Astrocyte of the spinal cord (primary cell): ENCODE measurements around the gene TPPP3.

ENCODE experiments used
- DNase-seq: peaks from one replicate; pipeline ENCODE4 v3.0.0; 2011; ENCODE audit warnings: low read depth, low spot score
- H3K4me3 ChIP-seq: 2 replicates; pipeline ENCODE4 v1.5.1; 2011; ENCODE audit warnings: low read depth, mild to moderate bottlenecking, low read length, moderate library complexity
- CTCF ChIP-seq: IDR thresholded peaks from 2 replicates; pipeline ENCODE4 v1.5.1; 2012; ENCODE audit warnings: low read depth, mild to moderate bottlenecking, low read length, inconsistent platforms
- in situ Hi-C: cut with HindIII; loops from 2 replicates; pipeline ENCODE4 v1.10.0; 2017; ENCODE audit warnings: low sequenced_read_pairs

TPPP3 gene

GRCh38 chr16:67426022-67426421 is 32.7 kb upstream of the TPPP3 start:
- no peak for DNase-seq
- no peak overlapping the region for H3K4me3 ChIP-seq
- in situ Hi-C loops, result no loop called here
- no peak for TF ChIP-seq CTCF

- no peak overlapping the region for H3K4me3 ChIP-seq
- in situ Hi-C loops, result no loop called here
- no peak for DNase-seq
- no peak for TF ChIP-seq CTCF
These were observed 32.3 kb upstream of the TPPP3 start for GRCh38 chr16:67425580-67425979.

GRCh38 chr16:67425061-67425460 is 31.8 kb upstream of the TPPP3 start:
- no peak overlapping the region for H3K4me3 ChIP-seq
- in situ Hi-C loops, result no loop called here
- TF ChIP-seq CTCF, result no peak
- no peak for DNase-seq

GRCh38 chr16:67424261-67424615 is 30.9 kb upstream of the TPPP3 start:
- in situ Hi-C loops, result no loop called here
- no peak for TF ChIP-seq CTCF
- H3K4me3 ChIP-seq, result no peak overlapping the region
- no peak for DNase-seq

- no peak for TF ChIP-seq CTCF
- no peak overlapping the region for H3K4me3 ChIP-seq
- in situ Hi-C loops, result no loop called here
- DNase-seq, result no peak
These were observed 30.4 kb upstream of the TPPP3 start for GRCh38 chr16:67423611-67424260.

- in situ Hi-C loops, result no loop called here
- DNase-seq, result no peak
- no peak overlapping the region for H3K4me3 ChIP-seq
- TF ChIP-seq CTCF, result no peak
These were observed 29.7 kb upstream of the TPPP3 start for GRCh38 chr16:67423015-67423414.

- in situ Hi-C loops, result no loop called here
- TF ChIP-seq CTCF, result no peak
- no peak for DNase-seq
These were observed 27.7 kb upstream of the TPPP3 start for GRCh38 chr16:67421030-67421429.

More at GRCh38 chr16:67421030-67421429, 27.7 kb upstream of the TPPP3 start:
- H3K4me3 ChIP-seq, result no peak overlapping the region
